IMR-90 (cell line): ENCODE measurements around the gene AGAP2. TPM values are rescaled to one million over a fixed set of nuclear protein-coding genes. Genes with fewer than 3 reads are reported as not detected.

Experiments used
- ATAC-seq: fragments of 200-7000 bp; cut with Tn5 transposase; 2 replicates; pipeline ENCODE4 v1.9.1; 2020; ENCODE audit warnings: low read depth, mild to moderate bottlenecking, moderate library complexity
- BruUV-seq: library from RNA; stranded (reverse); fragments of 400-500 nt; replicated peaks from 2 replicates; lab custom pipeline; 2021; lab: Mats Ljungman, UMichigan
- CTCF ChIA-PET: fragments of 300-600 bp; formaldehyde crosslinking; extraction: SDS; loops from one replicate; lab custom pipeline; 2021; ENCODE audit warnings: antibody characterized with exemption; lab: Yijun Ruan, JAX
- POLR2A ChIA-PET: fragments of 300-600 bp; sonication (Branson Sonifier 250); formaldehyde crosslinking; loops from one replicate; lab custom pipeline; 2022; ENCODE audit warnings: antibody characterized with exemption; ENCODE audit not compliant: unreplicated experiment; lab: Charles Lee
- DNase-seq: peaks from one replicate; pipeline ENCODE4 v3.0.0; 2013
- H2AFZ ChIP-seq: replicated peaks from 2 replicates; pipeline ENCODE3; 2013; ENCODE audit warnings: low read length, mild to moderate bottlenecking; ENCODE audit not compliant: poor library complexity
- H2AK5ac ChIP-seq: 2 replicates; pipeline ENCODE4 v1.6.1; 2013; ENCODE audit warnings: low read depth, low read length, inconsistent platforms
- H2AK9ac ChIP-seq: replicated peaks from 2 replicates; pipeline ENCODE3; 2013; ENCODE audit warnings: mild to moderate bottlenecking, low read depth, low read length, moderate library complexity; ENCODE audit not compliant: poor library complexity
- H2BK120ac ChIP-seq: 2 replicates; pipeline ENCODE4 v1.6.1; 2013; ENCODE audit warnings: low read depth, low read length, inconsistent platforms
- H2BK15ac ChIP-seq: 3 replicates; pipeline ENCODE4 v1.6.1; 2013; ENCODE audit warnings: low read depth, low read length, inconsistent platforms
- H2BK20ac ChIP-seq: 2 replicates; pipeline ENCODE4 v1.6.1; 2013; ENCODE audit warnings: low read depth, mild to moderate bottlenecking, inconsistent platforms, low read length, moderate library complexity
- H2BK5ac ChIP-seq: 2 replicates; pipeline ENCODE4 v1.6.1; 2013; ENCODE audit warnings: mild to moderate bottlenecking, low read depth, low read length, inconsistent platforms; ENCODE audit not compliant: poor library complexity, severe bottlenecking
- H3K14ac ChIP-seq: replicated peaks from 2 replicates; pipeline ENCODE4 v1.6.1; 2013; ENCODE audit warnings: low read depth, low read length, inconsistent platforms
- H3K18ac ChIP-seq: 2 replicates; pipeline ENCODE4 v1.6.1; 2013; ENCODE audit warnings: low read depth, low read length, control low read depth
- H3K23ac ChIP-seq: 2 replicates; pipeline ENCODE4 v1.6.1; 2013; ENCODE audit warnings: low read depth, low read length, inconsistent platforms
- H3K27ac ChIP-seq: 2 replicates; pipeline ENCODE4 v1.5.1; 2013; ENCODE audit warnings: mild to moderate bottlenecking, control low read depth, low read length; ENCODE audit not compliant: insufficient read depth
- H3K27me3 ChIP-seq: 2 replicates; pipeline ENCODE4 v1.6.1; 2013; ENCODE audit warnings: low read length; ENCODE audit not compliant: control insufficient read depth, insufficient read depth
- H3K36me3 ChIP-seq: 2 replicates; pipeline ENCODE4 v1.6.1; 2013; ENCODE audit warnings: low read length, mixed read lengths; ENCODE audit not compliant: control insufficient read depth, insufficient read depth
- H3K4ac ChIP-seq: 2 replicates; pipeline ENCODE4 v1.6.1; 2013; ENCODE audit warnings: low read depth, low read length, inconsistent platforms
- H3K4me1 ChIP-seq: 2 replicates; pipeline ENCODE4 v1.6.1; 2013; ENCODE audit warnings: low read length, mixed read lengths; ENCODE audit not compliant: control insufficient read depth, insufficient read depth
- H3K4me2 ChIP-seq: 2 replicates; pipeline ENCODE4 v1.6.1; 2013; ENCODE audit warnings: low read depth, mild to moderate bottlenecking, control low read depth, low read length, moderate library complexity
- H3K4me3 ChIP-seq: 2 replicates; pipeline ENCODE4 v1.5.1; 2013; ENCODE audit warnings: low read depth, mild to moderate bottlenecking, control low read depth, low read length, moderate library complexity; ENCODE audit not compliant: insufficient read depth
- H3K56ac ChIP-seq: 2 replicates; pipeline ENCODE4 v1.6.1; 2013; ENCODE audit warnings: low read length, inconsistent platforms; ENCODE audit not compliant: insufficient read depth; ENCODE audit errors: extremely low read depth
- H3K79me1 ChIP-seq, 2 experiments: 2 replicates each; pipeline ENCODE4 v1.6.1; 2013; ENCODE audit warnings: low read length in 2 of 2, inconsistent platforms in 1 of 2, low read depth in 1 of 2
- H3K9ac ChIP-seq: 2 replicates; pipeline ENCODE4 v1.6.1; 2013; ENCODE audit warnings: low read depth, low read length, control low read depth
- H3K9me1 ChIP-seq: 2 replicates; pipeline ENCODE4 v1.6.1; 2013; ENCODE audit warnings: low read length, inconsistent platforms; ENCODE audit not compliant: insufficient read depth
- H3K9me3 ChIP-seq: 2 replicates; pipeline ENCODE4 v1.6.1; 2013; ENCODE audit warnings: low read length; ENCODE audit not compliant: control insufficient read depth, insufficient read depth
- H4K20me1 ChIP-seq: 2 replicates; pipeline ENCODE4 v1.6.1; 2013; ENCODE audit warnings: low read length, inconsistent platforms; ENCODE audit not compliant: insufficient read depth
- H4K5ac ChIP-seq: 2 replicates; pipeline ENCODE4 v1.6.1; 2013; ENCODE audit warnings: mild to moderate bottlenecking, low read depth, low read length, control low read depth
- H4K8ac ChIP-seq, 2 experiments: 2 replicates each; pipeline ENCODE4 v1.6.1; 2013; ENCODE audit warnings: low read depth in 2 of 2, low read length in 2 of 2, control low read depth in 1 of 2, inconsistent platforms in 1 of 2
- H4K91ac ChIP-seq: 2 replicates; pipeline ENCODE4 v1.6.1; 2013; ENCODE audit warnings: low read depth, low read length, inconsistent platforms; ENCODE audit not compliant: insufficient read depth
- CEBPB ChIP-seq: IDR thresholded peaks from 2 replicates; pipeline ENCODE4 v1.6.1; 2012; ENCODE audit warnings: low read depth, low read length, improper control_type of control experiment
- CTCF ChIP-seq: conservative IDR thresholded peaks from 2 replicates; pipeline ENCODE4 v1.5.1; 2012; ENCODE audit warnings: mild to moderate bottlenecking, low read depth, low read length, improper control_type of control experiment
- MXI1 ChIP-seq: IDR thresholded peaks from 2 replicates; pipeline ENCODE4 v1.6.1; 2012; ENCODE audit warnings: low read depth, mild to moderate bottlenecking, low read length, moderate library complexity, borderline replicate concordance
- NFE2L2 ChIP-seq: fragments of 150-350 bp; IDR thresholded peaks from 2 replicates; pipeline ENCODE4 v1.6.1; 2016; ENCODE audit warnings: low read depth, mild to moderate bottlenecking, low read length
- RCOR1 ChIP-seq: IDR thresholded peaks from 2 replicates; pipeline ENCODE4 v1.6.1; 2012; ENCODE audit warnings: mild to moderate bottlenecking, low read length, improper control_type of control experiment; ENCODE audit not compliant: insufficient replicate concordance
- RFX5 ChIP-seq: IDR thresholded peaks from 2 replicates; pipeline ENCODE4 v1.8.0; 2012; ENCODE audit warnings: low read depth, mild to moderate bottlenecking, low read length, moderate library complexity
- WGBS, 2 experiments: methylation state at CpG; one replicate each; pipeline versions ENCODE4 v1.1.5 to v1.1.7; 2013; ENCODE audit warnings: missing lambda C conversion rate in 2 of 2; ENCODE audit not compliant: insufficient read length in 1 of 2; ENCODE audit errors: extremely low coverage in 2 of 2; 5-methylcytosine and 5-hydroxymethylcytosine counted together
- dilution Hi-C: fragments of 300-500 bp; cut with HindIII; formaldehyde crosslinking; loops from one replicate; pipeline ENCODE4 v1.14.3; 2018; ENCODE audit warnings: low sequenced_read_pairs; ENCODE audit not compliant: unreplicated experiment
- in situ Hi-C: fragments of 300-500 bp; cut with MboI; formaldehyde crosslinking; loops from 3 replicates; pipeline ENCODE4 v1.14.3; 2019; ENCODE audit warnings: low sequenced_read_pairs, inconsistent platforms, mixed read lengths
- intact Hi-C: fragments of 100-400 bp; cut with micrococcal nuclease; formaldehyde crosslinking; loops from 2 replicates; pipeline ENCODE4 v1.10.0; 2022
- polyA plus RNA-seq, 3 experiments: library from polyadenylated mRNA; depleted of rRNA; stranded (reverse); fragments of >200 nt; gene quantifications; 2 replicates each; pipeline ENCODE4 v1.2.3, GENCODE V29; 2012; ENCODE audit warnings: low replicate concordance in 1 of 3
- total RNA-seq: library from RNA; depleted of rRNA; stranded (reverse); fragments of >200 nt; gene quantifications from 2 replicates; pipeline ENCODE4 v1.2.3, GENCODE V29; 2012
- TF ChIP-seq, protein P1 (sequence below): fragments of 150-350 bp; IDR thresholded peaks from 2 replicates; pipeline ENCODE4 v1.6.1; 2017; ENCODE audit warnings: mild to moderate bottlenecking, antibody characterized with exemption, low read length, low read depth

AGAP2 gene
- total and polyA plus RNA-seq, 2 of the 4 experiments (the other 2 are of a cell fraction) = 0.03 to 0.18 TPM

GRCh38 chr12:57726884-57727757 lies 11.4 kb downstream of the AGAP2 start:
- Histone ChIP-seq H3K9ac (peak overlapping the region; percentile 92; the same call in 1 of the 2 replicates), H2BK20ac (no peak overlapping the region), H3K9me3 (no peaks in the 10 kb centered on the region), H4K20me1 (peaks cover 9% of the 10 kb centered on the region; the same call in 1 of the 2 replicates), H3K9me1 (peaks cover 6% of the 10 kb centered on the region; the same call in 1 of the 2 replicates), H3K23ac (peak overlapping the region; percentile 75), H3K18ac (peak overlapping the region; percentile 45), H3K4me1 (0 out of 2 replicates have a peak, but pooled peaks cover 4% of the 10 kb centered on the region), H3K36me3 (peaks cover 6% of the 10 kb centered on the region; the same call in 1 of the 2 replicates), H3K27ac (peak overlapping the region; percentile 61), H2BK15ac (no peak overlapping the region), H4K5ac (peak overlapping the region; percentile 40), H4K8ac (peak overlapping the region; percentile 92 to 96), H3K14ac (peak overlapping the region; percentile 90; the same call in 1 of the 2 replicates), H2BK5ac (peak overlapping the region; percentile 74), H3K27me3 (peaks cover 12% of the 10 kb centered on the region; the same call in 1 of the 2 replicates), H2BK120ac (peak overlapping the region; percentile 27), H2AFZ (peak overlapping the region; percentile 100), H3K4ac (peak overlapping the region; percentile 89), H2AK5ac (peak overlapping the region; percentile 65; the same call in 1 of the 2 replicates), H3K4me2 (peak overlapping the region; percentile 77), H3K79me1 (peaks cover 0 to 17% of the 10 kb centered on the region in 2 experiments; a peak in 1 of 4 replicates), H4K91ac (peak overlapping the region; percentile 82), H3K56ac (0 out of 2 replicates have a peak overlapping the region, but pooled peaks have one; percentile 23), H2AK9ac (peak overlapping the region; percentile 99), H3K4me3 (peak overlapping the region; percentile 70)
- intact Hi-C loops (no loop called here), dilution Hi-C loops (no loop called here), in situ Hi-C loops (no loop called here)
- ChIA-PET POLR2A (no interaction called here), CTCF (interaction anchor here (1.2 kb wide), 1 partner anchor 13 kb away, joined by 3 read pairs; no protein-coding TSS in a partner anchor)
- no TSS peak for BruUV-seq
- 16% methylated on average over 53 of the region's 76 CpGs; no CpG with 5 or more reads in 1 of the 2 experiments for WGBS, 2 experiments
- TF ChIP-seq CTCF = peak; percentile 19; the same call in 1 of the 2 replicates
- TF ChIP-seq CEBPB = no peak
- no peak for TF ChIP-seq NFE2L2
- TF ChIP-seq, protein P1, sequence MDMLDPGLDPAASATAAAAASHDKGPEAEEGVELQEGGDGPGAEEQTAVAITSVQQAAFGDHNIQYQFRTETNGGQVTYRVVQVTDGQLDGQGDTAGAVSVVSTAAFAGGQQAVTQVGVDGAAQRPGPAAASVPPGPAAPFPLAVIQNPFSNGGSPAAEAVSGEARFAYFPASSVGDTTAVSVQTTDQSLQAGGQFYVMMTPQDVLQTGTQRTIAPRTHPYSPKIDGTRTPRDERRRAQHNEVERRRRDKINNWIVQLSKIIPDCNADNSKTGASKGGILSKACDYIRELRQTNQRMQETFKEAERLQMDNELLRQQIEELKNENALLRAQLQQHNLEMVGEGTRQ = no peak
- TF ChIP-seq RFX5 = no peak
- TF ChIP-seq MXI1 = 0 out of 2 replicates have a peak, but pooled peaks have one; percentile 39
- no peak for TF ChIP-seq RCOR1
- ATAC-seq (peak; percentile 7), DNase-seq (no peak)
